K562 (cell line): Measurements from ENCODE around the gene KCND3. TPM values are rescaled to one million over a fixed set of nuclear protein-coding genes. Genes with fewer than 3 reads are reported as not detected.

Source experiments
- ATAC-seq: fragments of 200-7000 bp; cut with Tn5 transposase; 3 replicates; pipeline ENCODE4 v1.9.1; 2020; ENCODE audit warnings: moderate library complexity
- BruUV-seq: library from RNA; stranded (reverse); fragments of 400-500 nt; replicated peaks from 2 replicates; lab custom pipeline; 2021; lab: Mats Ljungman, UMichigan
- CTCF ChIA-PET: fragments of 300-600 bp; formaldehyde crosslinking; extraction: SDS; loops from one replicate; lab custom pipeline; 2021; ENCODE audit warnings: low intra/inter-chr PET ratio; lab: Yijun Ruan, JAX
- POLR2A ChIA-PET: fragments of 300-600, 350-650 bp; sonication (Branson Sonifier 250); formaldehyde crosslinking; extraction: SDS; loops from one replicate; lab custom pipeline; 2021; ENCODE audit warnings: antibody characterized with exemption, inconsistent platforms; lab: Yijun Ruan, JAX
- DNase-seq, 4 experiments: peaks; one replicate each; pipeline versions ENCODE4 v3.0.0 to v3.0.0-alpha.2; 2011 to 2018; ENCODE audit warnings: low spot score in 3 of 4, mixed read lengths in 3 of 4; ENCODE audit errors: extremely low read depth in 1 of 4
- FAIRE-seq: peaks from 2 replicates; lab custom pipeline; 2011; peaks lifted over from hg19 to GRCh38; lab: Jason Lieb, UNC
- H2AFZ ChIP-seq: 2 replicates; pipeline ENCODE4 v1.6.0; 2011; ENCODE audit warnings: low read depth, low read length, control low read depth, inconsistent platforms
- H3K27ac ChIP-seq: fragments of 200-600 bp; 3 replicates; pipeline ENCODE4 v1.8.0; 2011; ENCODE audit warnings: low read depth, mild to moderate bottlenecking, control low read depth, inconsistent platforms, low read length, moderate library complexity, mixed read lengths; ENCODE audit errors: extremely low read depth
- H3K27me3 ChIP-seq, 2 experiments: fragments of 300-600 bp in 1 of 2; 2 replicates in 1 of 2; 3 replicates in 1 of 2; pipeline versions ENCODE4 v1.6.0 to v1.8.0; 2011; ENCODE audit warnings: inconsistent platforms in 2 of 2, low read length in 2 of 2, mild to moderate bottlenecking in 1 of 2, mixed read lengths in 1 of 2, moderate library complexity in 1 of 2; ENCODE audit not compliant: control insufficient read depth in 2 of 2, insufficient read depth in 2 of 2
- H3K36me3 ChIP-seq: fragments of 300-600 bp; 3 replicates; pipeline ENCODE4 v1.8.0; 2011; ENCODE audit warnings: mild to moderate bottlenecking, low read length, inconsistent platforms; ENCODE audit not compliant: control insufficient read depth, insufficient read depth
- H3K4me1 ChIP-seq, 2 experiments: fragments of 200-600 bp in 1 of 2; replicated peaks in 1 of 2; 2 replicates in 1 of 2; 3 replicates in 1 of 2; pipeline versions ENCODE4 v1.5.1 to v1.8.0; 2011; ENCODE audit warnings: inconsistent platforms in 2 of 2, low read length in 2 of 2, mild to moderate bottlenecking in 1 of 2, mixed read lengths in 1 of 2, moderate library complexity in 1 of 2; ENCODE audit not compliant: control insufficient read depth in 2 of 2, insufficient read depth in 2 of 2
- H3K4me2 ChIP-seq: 2 replicates; pipeline ENCODE4 v1.6.1; 2011; ENCODE audit warnings: low read length, control low read depth, inconsistent platforms, mixed read lengths; ENCODE audit not compliant: insufficient read depth
- H3K4me3 ChIP-seq: fragments of 200-600 bp; sonication (generic), shearing (Covaris generic); 2 replicates; pipeline ENCODE4 v1.5.1; 2016; ENCODE audit warnings: control low read depth, inconsistent platforms
- H3K79me2 ChIP-seq: fragments of 200-600 bp; 3 replicates; pipeline ENCODE4 v1.8.0; 2011; ENCODE audit warnings: low read length, inconsistent platforms; ENCODE audit not compliant: control insufficient read depth, insufficient read depth
- H3K9ac ChIP-seq, 2 experiments: 2 replicates each; pipeline versions ENCODE4 v1.6.0 to v1.6.1; 2011; ENCODE audit warnings: low read depth in 2 of 2, low read length in 2 of 2, control low read depth in 1 of 2, inconsistent platforms in 1 of 2, mild to moderate bottlenecking in 1 of 2, mixed read lengths in 1 of 2; ENCODE audit not compliant: insufficient read depth in 1 of 2
- H3K9me1 ChIP-seq: one replicate; pipeline ENCODE4 v1.6.0; 2011; ENCODE audit warnings: inconsistent platforms, mild to moderate bottlenecking, low read length, moderate library complexity; ENCODE audit not compliant: control insufficient read depth, insufficient read depth
- H3K9me3 ChIP-seq: replicated peaks from 2 replicates; pipeline ENCODE4 v1.5.1; 2011; ENCODE audit warnings: low read depth, low read length, inconsistent platforms; ENCODE audit not compliant: control insufficient read depth, insufficient read depth
- H4K20me1 ChIP-seq: replicated peaks from 2 replicates; pipeline ENCODE4 v1.6.1; 2011; ENCODE audit warnings: low read length, inconsistent platforms, mixed read lengths; ENCODE audit not compliant: control insufficient read depth, insufficient read depth
- ARID3A ChIP-seq: IDR thresholded peaks from 2 replicates; pipeline ENCODE4 v1.6.1; 2012; ENCODE audit warnings: low read depth, low read length, improper control_type of control experiment, borderline replicate concordance
- CAMTA2 ChIP-seq: fragments of 250-450 bp; sonication (Bioruptor Pico); conservative IDR thresholded peaks from 2 replicates; pipeline ENCODE4 v1.5.1; 2022
- CCAR2 ChIP-seq: fragments of 200-400 bp; formaldehyde crosslinking; IDR thresholded peaks from 2 replicates; pipeline ENCODE4 v1.6.1; 2017; ENCODE audit warnings: mild to moderate bottlenecking, low read depth, low read length
- E2F1 ChIP-seq: sonication (generic); formaldehyde crosslinking; IDR thresholded peaks from 2 replicates; pipeline ENCODE4 v1.8.1; 2023; ENCODE audit warnings: mild to moderate bottlenecking, missing genetic modification reagents, moderate library complexity
- E2F3 ChIP-seq: fragments of 250-450 bp; sonication (Bioruptor Pico); IDR thresholded peaks from 2 replicates; pipeline ENCODE4 v1.4.0; 2020; ENCODE audit warnings: mild to moderate bottlenecking
- ELF2 ChIP-seq: fragments of 250-450 bp; sonication (Bioruptor Pico); IDR thresholded peaks from 2 replicates; pipeline ENCODE4 v1.5.0; 2021; ENCODE audit warnings: mild to moderate bottlenecking
- ETS1 ChIP-seq: conservative IDR thresholded peaks from 2 replicates; pipeline ENCODE4 v1.6.1; 2011; ENCODE audit warnings: low read depth, mild to moderate bottlenecking, low read length; ENCODE audit not compliant: control insufficient read depth
- HMG20B ChIP-seq: fragments of 250-450 bp; sonication (Bioruptor Pico); IDR thresholded peaks from 2 replicates; pipeline ENCODE4 v1.5.0; 2021; ENCODE audit warnings: mild to moderate bottlenecking
- MCM3 ChIP-seq: fragments of 450-650 bp; IDR thresholded peaks from 2 replicates; pipeline ENCODE4 v1.6.1; 2016
- NFIC ChIP-seq: fragments of 450-650 bp; IDR thresholded peaks from 2 replicates; pipeline ENCODE4 v1.6.1; 2017; ENCODE audit warnings: mild to moderate bottlenecking, inconsistent platforms
- ZBTB2 ChIP-seq: fragments of 450-650 bp; IDR thresholded peaks from 2 replicates; pipeline ENCODE4 v1.6.1; 2016; ENCODE audit warnings: antibody characterized with exemption
- ZNF175 ChIP-seq: fragments of 200-800 bp; sonication (Bioruptor generic); IDR thresholded peaks from 2 replicates; pipeline ENCODE4 v1.6.1; 2016; ENCODE audit warnings: low read depth, mild to moderate bottlenecking, missing genetic modification characterization, missing compliant biosample characterization
- ZNF217 ChIP-seq: sonication (generic); formaldehyde crosslinking; IDR thresholded peaks from 2 replicates; pipeline ENCODE4 v1.8.0; 2022; ENCODE audit warnings: mild to moderate bottlenecking, missing genetic modification reagents
- ZNF282 ChIP-seq: sonication (generic); formaldehyde crosslinking; IDR thresholded peaks from 2 replicates; pipeline ENCODE4 v1.8.1; 2023; ENCODE audit warnings: missing genetic modification reagents
- ZNF668 ChIP-seq: fragments of 250-450 bp; sonication (Bioruptor Pico); IDR thresholded peaks from 2 replicates; pipeline ENCODE4 v1.8.0; 2022; ENCODE audit warnings: mild to moderate bottlenecking, inconsistent platforms
- ZNF780A ChIP-seq: fragments of 250-450 bp; sonication (Bioruptor Pico); IDR thresholded peaks from 2 replicates; pipeline ENCODE4 v1.5.0; 2021; ENCODE audit warnings: mild to moderate bottlenecking
- WGBS: fragments of 100-300 bp; shearing (Covaris generic); methylation state at CpG from one replicate; pipeline ENCODE4 v1.1.6; 2016; ENCODE audit warnings: low coverage, mixed read lengths; ENCODE audit not compliant: insufficient coverage; ENCODE audit errors: missing lambda C conversion rate; 5-methylcytosine and 5-hydroxymethylcytosine counted together
- in situ Hi-C: fragments of 300-500 bp; cut with MboI; formaldehyde crosslinking; loops from 4 replicates; pipeline ENCODE4 v1.15.0; 2018; ENCODE audit warnings: inconsistent platforms, mixed read lengths
- intact Hi-C: fragments of 100-400 bp; cut with micrococcal nuclease; formaldehyde crosslinking; loops from 2 replicates; pipeline ENCODE4 v1.14.2; 2022
- polyA plus RNA-seq, 8 experiments: library from polyadenylated mRNA; depleted of rRNA in 4 of 8; stranded (reverse) in 5 of 8; unstranded in 3 of 8; fragments of >200 nt; fragmentation: Nextera tagmentation in 2 of 8; fragmentation: Illumina TruSeq in 1 of 8; extraction: Ambion mirVana in 2 of 8; extraction: Trizol in 1 of 8; gene quantifications; 2 replicates each; pipeline versions ENCODE4 v1.2.1 to v1.2.3, GENCODE V29; 2011 to 2014; ENCODE audit warnings: inconsistent platforms in 1 of 8, missing spikeins in 1 of 8
- total RNA-seq, 7 experiments: library from RNA; depleted of rRNA in 6 of 7; stranded (reverse); fragments of >200 nt in 6 of 7; fragmentation: Illumina TruSeq in 2 of 7; extraction: Trizol in 2 of 7; gene quantifications; 2 replicates each; pipeline versions ENCODE4 v1.2.1 to v1.2.3, GENCODE V29; 2011 to 2021; ENCODE audit warnings: low replicate concordance in 1 of 7

Gene KCND3
- total and polyA plus RNA-seq, 9 of the 15 experiments (the other 6 are each of a cell fraction or from before 2014, with no cell fraction given): not detected

- TF ChIP-seq ZNF175 (no peak), CCAR2 (no peak), ETS1 (no peak), CAMTA2 (CRISPR knock-in tag) (no peak), ZNF282 (CRISPR knock-in tag) (no peak), ZNF668 (CRISPR knock-in tag) (no peak), ZNF217 (no peak)
These were observed 77.5 kb downstream of the KCND3 start (continued) for GRCh38 chr1:111911776-111912515.

- BruUV-seq: no TSS peak
- TF ChIP-seq ELF2 (CRISPR knock-in tag) (no peak), NFIC (no peak), E2F3 (CRISPR knock-in tag) (no peak), HMG20B (CRISPR knock-in tag) (no peak), E2F1 (CRISPR knock-in tag) (no peak), MCM3 (no peak), ARID3A (no peak), ZBTB2 (no peak), ZNF780A (CRISPR knock-in tag) (no peak)
These were observed 78.4 kb downstream of the KCND3 start for GRCh38 chr1:111911061-111911460.

More at GRCh38 chr1:111911061-111911460, 78.4 kb downstream of the KCND3 start:
- no peak for DNase-seq
- POLR2A ChIA-PET: no interaction called here
- no peaks in the 10 kb centered on the region for H3K4me1 ChIP-seq
- FAIRE-seq: no peak
- H3K4me2 ChIP-seq: no peak overlapping the region
- peaks cover 4 to 9% of the 10 kb centered on the region in 2 experiments; a peak in 4 of 5 replicates for H3K27me3 ChIP-seq
- H3K4me3 ChIP-seq: no peak overlapping the region
- H3K9me3 ChIP-seq: no peaks in the 10 kb centered on the region
- no peaks in the 10 kb centered on the region for H3K79me2 ChIP-seq
- no peak overlapping the region for H3K27ac ChIP-seq
- ATAC-seq: no peak
- H3K9ac ChIP-seq: no peak overlapping the region
- 0% methylated on average over 1 of the region's 1 CpG for WGBS
- CTCF ChIA-PET: no interaction called here
- no peaks in the 10 kb centered on the region for H3K36me3 ChIP-seq
- H2AFZ ChIP-seq: no peak overlapping the region
- intact Hi-C loops: no loop called here
- no peaks in the 10 kb centered on the region for H3K9me1 ChIP-seq
- in situ Hi-C loops: no loop called here
- H4K20me1 ChIP-seq: no peaks in the 10 kb centered on the region
